ENCODE measurements around the gene ALAS1. TPM values are rescaled to one million over a fixed set of nuclear protein-coding genes. Genes with fewer than 3 reads are reported as not detected.
A peak's percentile ranks its signal among the peaks of the same experiment; 100 is the strongest.

The ALAS1 gene
- total and polyA plus RNA-seq, 9 of the 15 experiments (the other 6 are each of a cell fraction or from before 2014, with no cell fraction given): 21.4 to 49.5 (median 34.4) TPM

- TF ChIP-seq TCFL5 (CRISPR knock-in tag; conservative IDR thresholded peaks at IDR 0.05) (no peak), NFATC3 (IDR thresholded peaks at IDR 0.05) (no peak), RCOR1 (IDR thresholded peaks at IDR 0.05; ENCODE audit: borderline replicate concordance in 1 of 2, low read depth in 2 of 2, low read length in 2 of 2) (peak in 1 of 2 experiments; percentile 64; a peak in 1 of 4 replicates), ESRRA (IDR thresholded peaks at IDR 0.05; ENCODE audit: borderline replicate concordance, low read depth) (no peak), HOMEZ (CRISPR knock-in tag; IDR thresholded peaks at IDR 0.05) (no peak), DEAF1 (CRISPR knock-in tag; IDR thresholded peaks at IDR 0.05) (no peak), SMAD4 (CRISPR knock-in tag; conservative IDR thresholded peaks at IDR 0.05) (no peak), PRMT5 (CRISPR knock-in tag; IDR thresholded peaks at IDR 0.05) (no peak), USF1 (CRISPR knock-in tag; IDR thresholded peaks at IDR 0.05) (no peak), ATF1 (CRISPR knock-in tag; IDR thresholded peaks at IDR 0.05) (no peak), ATF1 (tag; IDR thresholded peaks at IDR 0.05) (peak; percentile 50; the same call in 1 of the 2 replicates), CHAMP1 (IDR thresholded peaks at IDR 0.05) (no peak), HDAC3 (IDR thresholded peaks at IDR 0.05; ENCODE audit: borderline replicate concordance, partially characterized antibody) (no peak), CTBP1 (IDR thresholded peaks at IDR 0.05; ENCODE audit: borderline replicate concordance) (peak; percentile 73; the same call in 1 of the 2 replicates), ARHGAP35 (IDR thresholded peaks at IDR 0.05; ENCODE audit: partially characterized antibody) (no peak), ZBTB49 (CRISPR knock-in tag; IDR thresholded peaks at IDR 0.05; ENCODE audit: borderline replicate concordance) (no peak), TAF15 (IDR thresholded peaks at IDR 0.05; ENCODE audit: low read depth, low read length) (no peak), HDAC1 (IDR thresholded peaks at IDR 0.05) (peak in 1 of 2 experiments; percentile 35; a peak in 1 of 4 replicates), BRD9 (IDR thresholded peaks at IDR 0.05; ENCODE audit: low read depth, partially characterized antibody) (no peak), MAFF (IDR thresholded peaks at IDR 0.05; ENCODE audit: low read length) (0 out of 2 replicates have a peak, but pooled peaks have one; percentile 21), ZNF274 (IDR thresholded peaks at IDR 0.05; ENCODE audit: borderline replicate concordance, low read depth, low read length) (no peak), ZNF695 (CRISPR knock-in tag; IDR thresholded peaks at IDR 0.05) (no peak)
Measured at GRCh38 chr3:52174896-52175295, 23.1 kb upstream of the ALAS1 start (continued).

Measured in K562 (cell line).